Sigmoid colon (tissue), 7 donors: ENCODE measurements around the gene CCDC85A. TPM values are rescaled to one million over a fixed set of nuclear protein-coding genes. Genes with fewer than 3 reads are reported as not detected.
"Not testable (repeated sequence)": the region's sequence is repeated elsewhere in the genome, so short reads cannot be mapped to it uniquely, and the experiment has no call there.

Experiments
- DNase-seq: peaks from one replicate; pipeline ENCODE4 v3.0.0-alpha.2; 2019
- H3K27ac ChIP-seq, 4 donors: fragments of 200-600 bp; sonication (generic); one replicate each; pipeline ENCODE4 v1.5.1; 2016 to 2019; ENCODE audit warnings: mild to moderate bottlenecking in 1 of 4
- H3K27me3 ChIP-seq, 3 donors: fragments of 200-600 bp; sonication (generic); one replicate each; pipeline ENCODE4 v1.5.1; 2019; ENCODE audit warnings: mild to moderate bottlenecking in 1 of 3
- H3K36me3 ChIP-seq, 4 donors: fragments of 200-600 bp; sonication (generic); one replicate each; pipeline ENCODE4 v1.5.1; 2016 to 2019
- H3K4me1 ChIP-seq, 4 donors: fragments of 200-600 bp; sonication (generic); one replicate each; pipeline ENCODE4 v1.5.1; 2017 to 2019
- H3K4me3 ChIP-seq, 4 donors: fragments of 200-600 bp; sonication (generic); one replicate each; pipeline ENCODE4 v1.5.1; 2017 to 2019; ENCODE audit warnings: mild to moderate bottlenecking in 2 of 4, moderate library complexity in 1 of 4
- H3K9me3 ChIP-seq, 4 donors: fragments of 200-600 bp in 3 of 4; sonication (generic) in 3 of 4; one replicate each; pipeline versions ENCODE4 v1.5.1 to v1.6.1; 2013 to 2019
- EP300 ChIP-seq, 4 donors: sonication (generic); formaldehyde crosslinking; IDR thresholded peaks; one replicate each; pipeline ENCODE4 v1.6.1; 2017; ENCODE audit warnings: antibody characterized with exemption in 4 of 4
- POLR2A ChIP-seq, 2 donors: fragments of 450-650 bp; IDR thresholded peaks; one replicate each; pipeline ENCODE4 v1.6.1; 2016; ENCODE audit warnings: antibody characterized with exemption in 2 of 2, mild to moderate bottlenecking in 2 of 2, moderate library complexity in 2 of 2
- POLR2AphosphoS5 ChIP-seq, 4 donors: sonication (generic); formaldehyde crosslinking; IDR thresholded peaks; one replicate each; pipeline ENCODE4 v1.6.1; 2017; ENCODE audit warnings: antibody characterized with exemption in 4 of 4
- WGBS, 2 donors: extraction: QIAGEN DNeasy Blood & Tissue Kit; methylation state at CpG; one replicate each; pipeline ENCODE4 v1.1.7; 2013; 5-methylcytosine and 5-hydroxymethylcytosine counted together
- intact Hi-C: fragments of 100-400 bp; cut with DNase I; formaldehyde crosslinking; loops from one replicate; pipeline ENCODE4 v1.15.1; 2023
- polyA plus RNA-seq, 3 donors: library from polyadenylated mRNA; stranded (reverse); fragments of 200-250 nt; gene quantifications; one replicate each; pipeline ENCODE4 v1.2.3, GENCODE V29; 2013
- total RNA-seq, 4 donors: library from RNA; depleted of rRNA; stranded (reverse); fragments of >200 nt; gene quantifications; one replicate each; pipeline ENCODE4 v1.1.0, GENCODE V29; 2016
- TF ChIP-seq, protein P1 (sequence below), 4 experiments: fragments of 450-650 bp in 3 of 4; fragments of 200-600 bp in 1 of 4; IDR thresholded peaks; one replicate each; pipeline ENCODE4 v1.5.1; 2016 to 2019; ENCODE audit warnings: antibody characterized with exemption in 4 of 4, mild to moderate bottlenecking in 3 of 4, moderate library complexity in 2 of 4
- donor health status: healthy with polysubstance abuse.
- donor health status: Bipolar disorder and iron deficiency.
- donor health status: healthy.

The CCDC85A gene
- total and polyA plus RNA-seq, 7 donors: 0.58 to 8.2 (median 3.5) TPM; not detected in 2

DNA sequence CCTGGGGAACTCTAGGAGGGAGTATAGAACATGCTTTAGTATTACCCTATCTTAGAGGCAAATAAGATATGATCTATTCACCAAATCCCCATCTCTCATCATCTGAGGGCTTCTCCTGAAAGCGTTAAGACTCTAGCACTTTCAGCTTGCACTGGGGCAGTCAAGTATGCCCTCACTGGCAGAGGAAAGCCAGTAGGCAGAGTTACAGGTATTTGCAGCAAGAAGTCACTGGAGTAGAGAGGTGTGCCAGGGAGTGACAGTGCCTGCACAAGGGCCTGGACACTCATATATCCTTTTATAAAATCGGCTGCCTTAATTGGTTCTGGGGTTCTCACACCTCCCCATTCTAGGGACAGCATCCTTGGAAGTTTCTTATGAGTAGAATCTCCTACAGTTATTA lies 31.9 kb upstream of the CCDC85A start:
- TF ChIP-seq POLR2A (IDR thresholded peaks at IDR 0.05) (no peak), EP300 (IDR thresholded peaks at IDR 0.05) (no peak), POLR2AphosphoS5 (IDR thresholded peaks at IDR 0.05) (no peak)
- TF ChIP-seq, protein P1, sequence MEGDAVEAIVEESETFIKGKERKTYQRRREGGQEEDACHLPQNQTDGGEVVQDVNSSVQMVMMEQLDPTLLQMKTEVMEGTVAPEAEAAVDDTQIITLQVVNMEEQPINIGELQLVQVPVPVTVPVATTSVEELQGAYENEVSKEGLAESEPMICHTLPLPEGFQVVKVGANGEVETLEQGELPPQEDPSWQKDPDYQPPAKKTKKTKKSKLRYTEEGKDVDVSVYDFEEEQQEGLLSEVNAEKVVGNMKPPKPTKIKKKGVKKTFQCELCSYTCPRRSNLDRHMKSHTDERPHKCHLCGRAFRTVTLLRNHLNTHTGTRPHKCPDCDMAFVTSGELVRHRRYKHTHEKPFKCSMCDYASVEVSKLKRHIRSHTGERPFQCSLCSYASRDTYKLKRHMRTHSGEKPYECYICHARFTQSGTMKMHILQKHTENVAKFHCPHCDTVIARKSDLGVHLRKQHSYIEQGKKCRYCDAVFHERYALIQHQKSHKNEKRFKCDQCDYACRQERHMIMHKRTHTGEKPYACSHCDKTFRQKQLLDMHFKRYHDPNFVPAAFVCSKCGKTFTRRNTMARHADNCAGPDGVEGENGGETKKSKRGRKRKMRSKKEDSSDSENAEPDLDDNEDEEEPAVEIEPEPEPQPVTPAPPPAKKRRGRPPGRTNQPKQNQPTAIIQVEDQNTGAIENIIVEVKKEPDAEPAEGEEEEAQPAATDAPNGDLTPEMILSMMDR (IDR thresholded peaks at IDR 0.05): no peak
- no peaks in the 10 kb centered on the region for H3K36me3 ChIP-seq
- intact Hi-C loops: no loop called here
- DNase-seq: no peak
- H3K4me3 ChIP-seq: no peak overlapping the region
- WGBS, 2 donors: 80 to 89% methylated on average over 2 of the region's 2 CpGs
- no peaks in the 10 kb centered on the region for H3K27me3 ChIP-seq
- H3K9me3 ChIP-seq: no peaks in the 10 kb centered on the region
- no peaks in the 10 kb centered on the region for H3K4me1 ChIP-seq
- H3K27ac ChIP-seq: no peak overlapping the region

DNA sequence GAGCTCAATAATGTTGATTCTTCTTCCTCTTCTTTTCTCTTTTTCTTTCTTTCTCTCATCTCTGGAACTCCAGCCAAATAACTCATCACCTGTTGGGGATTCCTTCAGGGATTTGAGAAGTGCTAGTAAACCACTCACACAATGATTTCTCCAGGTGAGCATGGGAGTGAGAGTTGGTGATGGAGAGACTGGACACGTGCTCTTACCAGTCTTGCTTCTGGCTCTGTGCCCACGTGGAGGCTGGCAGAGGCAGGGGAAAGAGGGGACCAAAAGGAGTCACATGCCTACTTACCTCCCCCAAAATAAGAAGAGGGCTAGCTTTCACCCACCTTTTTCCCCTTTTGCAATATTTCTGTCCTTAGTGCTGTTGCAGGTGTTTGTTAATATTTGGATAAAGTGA lies 28.6 kb upstream of the CCDC85A start:
- no peak overlapping the region for H3K4me3 ChIP-seq
- no peak for DNase-seq
- no peaks in the 10 kb centered on the region for H3K4me1 ChIP-seq
- no peaks in the 10 kb centered on the region for H3K27me3 ChIP-seq
- H3K9me3 ChIP-seq: no peaks in the 10 kb centered on the region
- H3K27ac ChIP-seq: no peak overlapping the region
- 40 to 63% methylated on average over 2 of the region's 2 CpGs for WGBS, 2 donors
- intact Hi-C loops: no loop called here
- TF ChIP-seq EP300 (IDR thresholded peaks at IDR 0.05) (no peak), POLR2A (IDR thresholded peaks at IDR 0.05) (no peak), POLR2AphosphoS5 (IDR thresholded peaks at IDR 0.05) (no peak)
- TF ChIP-seq, protein P1 (IDR thresholded peaks at IDR 0.05): no peak
- no peaks in the 10 kb centered on the region for H3K36me3 ChIP-seq

DNA sequence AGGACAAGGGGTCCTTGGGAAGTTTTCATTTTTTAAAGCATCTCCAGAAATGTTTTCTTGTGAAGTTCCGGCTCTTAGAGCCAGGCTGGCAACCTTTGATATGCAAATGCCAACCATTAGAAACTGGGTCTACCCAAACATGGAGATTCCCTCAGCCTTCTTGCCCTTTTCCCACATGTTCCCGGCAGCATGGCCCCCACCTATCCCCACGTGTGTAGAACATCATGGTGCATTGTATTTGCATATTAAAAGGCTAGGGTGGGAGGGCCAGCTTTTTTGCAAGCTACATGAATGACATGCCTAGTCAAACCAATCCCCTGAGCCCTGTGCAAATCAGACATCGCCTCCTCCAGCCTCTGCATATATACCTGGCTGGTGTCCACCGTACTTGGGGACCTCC lies 23.9 kb upstream of the CCDC85A start:
- H3K4me3 ChIP-seq, H3K36me3 ChIP-seq, H3K27me3 ChIP-seq, DNase-seq, H3K4me1 ChIP-seq, H3K27ac ChIP-seq, intact Hi-C loops, H3K9me3 ChIP-seq: not testable (repeated sequence)
- 58 to 72% methylated on average over 5 of the region's 5 CpGs for WGBS, 2 donors

DNA sequence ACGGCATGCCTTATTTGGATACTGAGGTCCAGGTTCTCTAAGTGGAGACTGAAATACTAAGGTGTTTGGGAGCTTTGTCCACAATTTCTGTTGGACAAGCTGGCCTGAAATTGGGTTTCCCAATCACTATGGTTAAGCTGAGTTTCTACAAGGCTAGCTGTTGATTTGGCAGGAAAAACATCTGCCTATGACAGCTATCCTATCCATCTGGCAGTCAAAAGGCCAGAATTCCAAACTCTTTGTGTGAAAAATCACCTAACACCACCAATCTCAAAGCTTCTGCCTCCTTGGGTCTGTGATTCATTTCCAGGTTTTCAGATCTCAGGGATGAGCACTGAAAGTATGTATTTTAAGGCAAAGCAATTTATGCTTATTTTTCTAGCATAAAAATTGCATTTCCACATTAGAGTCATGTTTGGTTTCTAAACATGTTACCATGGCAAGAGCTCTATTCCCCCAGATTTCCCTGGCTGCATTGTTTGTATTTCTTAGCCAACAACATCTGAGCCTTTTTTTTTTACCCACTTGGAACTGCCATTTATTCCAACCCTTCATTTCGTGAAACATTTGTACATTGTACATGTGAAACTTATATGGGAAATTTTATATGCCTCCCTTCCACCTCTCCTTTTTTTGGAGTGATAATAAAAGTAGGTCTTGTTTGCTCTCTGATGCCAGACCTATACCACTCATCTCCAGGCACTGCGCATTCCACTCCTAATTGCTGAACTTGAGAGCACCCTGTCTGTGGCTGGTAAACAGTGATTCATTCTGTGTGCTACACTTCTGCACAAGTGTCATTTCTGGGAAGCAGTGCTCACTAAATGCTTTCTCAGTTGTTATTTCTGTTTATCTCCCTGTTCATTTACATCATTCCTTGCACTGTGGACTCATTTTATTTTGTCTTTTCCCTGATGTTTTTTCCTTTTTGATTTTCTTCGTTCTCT lies 15.9 kb upstream of the CCDC85A start:
- H3K4me1 ChIP-seq: no peaks in the 10 kb centered on the region
- no peaks in the 10 kb centered on the region for H3K9me3 ChIP-seq
- intact Hi-C loops: no loop called here
- WGBS, 2 donors: 48 to 67% methylated on average over 4 of the region's 4 CpGs
- no peak overlapping the region for H3K27ac ChIP-seq
- no peaks in the 10 kb centered on the region for H3K36me3 ChIP-seq
- H3K4me3 ChIP-seq: no peak overlapping the region
- no peaks in the 10 kb centered on the region for H3K27me3 ChIP-seq
- no peak for TF ChIP-seq EP300 (IDR thresholded peaks at IDR 0.05)
- no peak for TF ChIP-seq POLR2AphosphoS5 (IDR thresholded peaks at IDR 0.05)
- TF ChIP-seq, protein P1 (IDR thresholded peaks at IDR 0.05): no peak
- TF ChIP-seq POLR2A (IDR thresholded peaks at IDR 0.05): no peak
- no peak for DNase-seq

DNA sequence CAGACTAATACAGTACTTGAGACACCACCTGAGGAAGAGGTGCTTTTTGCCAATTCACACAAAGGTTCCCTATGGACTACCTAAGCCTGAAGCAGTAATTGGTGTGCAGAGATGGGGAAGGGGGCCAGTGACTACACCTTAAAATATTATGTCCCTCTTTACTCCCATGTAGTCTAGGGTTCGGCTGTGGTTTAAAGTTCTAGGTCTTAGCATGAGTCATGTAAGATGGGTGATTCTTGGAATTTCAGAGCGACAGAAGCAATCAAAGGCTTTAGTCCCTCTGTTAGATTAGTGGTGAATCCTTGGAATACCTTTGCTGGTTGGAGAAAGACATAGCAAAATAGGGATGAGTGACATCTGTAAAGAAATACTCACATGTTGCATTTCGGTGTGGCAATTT lies 14.3 kb upstream of the CCDC85A start:
- Histone ChIP-seq H3K27ac (no peak overlapping the region), H3K27me3 (no peaks in the 10 kb centered on the region), H3K36me3 (no peaks in the 10 kb centered on the region), H3K4me3 (no peak overlapping the region), H3K9me3 (no peaks in the 10 kb centered on the region), H3K4me1 (no peaks in the 10 kb centered on the region)
- intact Hi-C loops: no loop called here
- TF ChIP-seq EP300 (IDR thresholded peaks at IDR 0.05): no peak
- TF ChIP-seq POLR2A (IDR thresholded peaks at IDR 0.05): no peak
- TF ChIP-seq, protein P1 (IDR thresholded peaks at IDR 0.05): no peak
- no peak for TF ChIP-seq POLR2AphosphoS5 (IDR thresholded peaks at IDR 0.05)
- DNase-seq: no peak
- 79 to 91% methylated on average over 3 of the region's 3 CpGs for WGBS, 2 donors
